HFFc6 (cell line): ENCODE measurements around the gene SPRY2. TPM values are rescaled to one million over a fixed set of nuclear protein-coding genes. Genes with fewer than 3 reads are reported as not detected.
A peak's percentile ranks its signal among the peaks of the same experiment; 100 is the strongest.

Experiments
- DNase-seq: peaks from one replicate; pipeline ENCODE4 v3.0.0-alpha.2; 2018
- H3K27ac Mint-ChIP-seq: 2 replicates; pipeline ENCODE4 v1.8.0; 2020; ENCODE audit warnings: mild to moderate bottlenecking, mixed read lengths
- H3K27me3 Mint-ChIP-seq: 2 replicates; pipeline ENCODE4 v1.8.0; 2021; ENCODE audit warnings: mild to moderate bottlenecking, moderate library complexity, mixed read lengths; ENCODE audit not compliant: insufficient read depth
- H3K36me3 Mint-ChIP-seq: 2 replicates; pipeline ENCODE4 v1.8.0; 2021; ENCODE audit warnings: low read depth, mixed read lengths
- H3K4me1 Mint-ChIP-seq: 2 replicates; pipeline ENCODE4 v1.8.0; 2020; ENCODE audit warnings: low read depth, mixed read lengths
- H3K4me3 Mint-ChIP-seq: 2 replicates; pipeline ENCODE4 v1.8.0; 2020; ENCODE audit warnings: mild to moderate bottlenecking, moderate library complexity, mixed read lengths
- H3K9me3 Mint-ChIP-seq: 2 replicates; pipeline ENCODE4 v1.8.0; 2020; ENCODE audit warnings: mild to moderate bottlenecking, mixed read lengths
- total RNA-seq, 6 experiments: library from RNA; stranded (reverse); fragmentation: NEBNext Ultra II Directional; extraction: Animal tissue kit (Norgen Biotek cat#: 25700); gene quantifications; 2 replicates in 1 of 6; 3 replicates in 5 of 6; pipeline ENCODE4 v1.2.3, GENCODE V29; 2021
- TF ChIP-seq, protein P1 (sequence below): fragments of 200-600 bp; sonication (generic); IDR thresholded peaks from 2 replicates; pipeline ENCODE4 v1.5.0; 2021; ENCODE audit warnings: antibody characterized with exemption, mild to moderate bottlenecking

Gene SPRY2
- total RNA-seq, 6 experiments from 2014 or later = 33.9 to 42.5 (median 41.5) TPM

DNA sequence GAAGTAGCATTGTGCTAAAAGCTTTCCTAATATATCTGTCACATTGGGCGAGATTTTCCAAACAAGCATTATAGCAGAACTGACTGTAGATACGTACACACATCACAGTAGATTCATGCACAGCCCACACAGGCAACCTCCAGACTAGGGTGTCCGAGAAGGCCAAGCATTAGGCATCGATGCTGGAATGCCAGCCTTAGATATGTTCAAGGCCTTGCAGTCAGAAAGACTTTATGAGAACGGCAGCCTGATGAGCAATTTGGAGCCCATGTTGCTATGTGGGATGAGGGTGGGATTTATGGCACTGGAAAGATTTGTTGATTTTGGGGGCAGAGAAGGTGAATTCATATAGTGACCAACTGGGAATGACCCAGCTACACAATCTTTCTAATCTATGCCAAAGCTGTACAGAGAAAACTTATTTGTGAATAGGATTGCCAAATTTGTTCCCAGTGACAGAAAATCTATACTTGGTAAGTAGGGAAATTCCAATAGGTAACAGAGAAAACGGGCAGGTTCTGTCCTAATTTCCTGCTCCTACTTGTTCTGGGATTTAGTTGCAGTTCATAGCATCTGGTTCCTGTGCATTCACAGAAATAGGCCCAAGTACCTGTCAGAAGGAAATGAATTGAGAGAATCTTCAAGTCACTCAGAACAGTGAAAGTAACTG, 31.0 kb upstream of the SPRY2 start:
- Mint-ChIP-seq H3K36me3 (no peaks in the 10 kb centered on the region), H3K4me3 (no peak overlapping the region), H3K27me3 (peaks cover 5% of the 10 kb centered on the region), H3K9me3 (no peaks in the 10 kb centered on the region), H3K27ac (no peak overlapping the region), H3K4me1 (no peaks in the 10 kb centered on the region)
- DNase-seq = no peak
- TF ChIP-seq, protein P1, sequence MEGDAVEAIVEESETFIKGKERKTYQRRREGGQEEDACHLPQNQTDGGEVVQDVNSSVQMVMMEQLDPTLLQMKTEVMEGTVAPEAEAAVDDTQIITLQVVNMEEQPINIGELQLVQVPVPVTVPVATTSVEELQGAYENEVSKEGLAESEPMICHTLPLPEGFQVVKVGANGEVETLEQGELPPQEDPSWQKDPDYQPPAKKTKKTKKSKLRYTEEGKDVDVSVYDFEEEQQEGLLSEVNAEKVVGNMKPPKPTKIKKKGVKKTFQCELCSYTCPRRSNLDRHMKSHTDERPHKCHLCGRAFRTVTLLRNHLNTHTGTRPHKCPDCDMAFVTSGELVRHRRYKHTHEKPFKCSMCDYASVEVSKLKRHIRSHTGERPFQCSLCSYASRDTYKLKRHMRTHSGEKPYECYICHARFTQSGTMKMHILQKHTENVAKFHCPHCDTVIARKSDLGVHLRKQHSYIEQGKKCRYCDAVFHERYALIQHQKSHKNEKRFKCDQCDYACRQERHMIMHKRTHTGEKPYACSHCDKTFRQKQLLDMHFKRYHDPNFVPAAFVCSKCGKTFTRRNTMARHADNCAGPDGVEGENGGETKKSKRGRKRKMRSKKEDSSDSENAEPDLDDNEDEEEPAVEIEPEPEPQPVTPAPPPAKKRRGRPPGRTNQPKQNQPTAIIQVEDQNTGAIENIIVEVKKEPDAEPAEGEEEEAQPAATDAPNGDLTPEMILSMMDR = no peak

DNA sequence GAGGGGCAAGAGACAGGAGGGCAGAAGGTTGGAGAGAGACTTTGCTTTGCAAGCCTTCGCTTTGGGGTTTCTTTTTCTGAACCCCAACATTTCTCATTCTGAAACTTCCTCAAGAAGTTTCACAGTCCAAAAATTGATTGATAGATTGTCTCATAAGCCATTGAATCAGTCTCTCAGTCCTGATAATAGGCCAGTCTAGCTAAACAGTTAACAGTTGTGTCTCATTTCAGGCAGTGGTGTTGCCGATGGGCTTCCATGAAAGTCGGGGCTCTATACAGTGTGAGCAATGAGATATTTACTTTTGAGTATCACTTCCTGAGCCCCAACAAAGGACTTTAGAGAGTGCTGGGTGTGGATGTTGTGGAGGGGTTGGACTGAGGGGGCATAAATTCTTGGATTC, 26.5 kb upstream of the SPRY2 start:
- TF ChIP-seq, protein P1 = no peak
- Mint-ChIP-seq H3K4me3 (no peak overlapping the region), H3K36me3 (no peaks in the 10 kb centered on the region), H3K27ac (no peak overlapping the region), H3K27me3 (peaks cover 5% of the 10 kb centered on the region), H3K9me3 (no peaks in the 10 kb centered on the region), H3K4me1 (peaks cover 10% of the 10 kb centered on the region)
- DNase-seq = no peak

DNA sequence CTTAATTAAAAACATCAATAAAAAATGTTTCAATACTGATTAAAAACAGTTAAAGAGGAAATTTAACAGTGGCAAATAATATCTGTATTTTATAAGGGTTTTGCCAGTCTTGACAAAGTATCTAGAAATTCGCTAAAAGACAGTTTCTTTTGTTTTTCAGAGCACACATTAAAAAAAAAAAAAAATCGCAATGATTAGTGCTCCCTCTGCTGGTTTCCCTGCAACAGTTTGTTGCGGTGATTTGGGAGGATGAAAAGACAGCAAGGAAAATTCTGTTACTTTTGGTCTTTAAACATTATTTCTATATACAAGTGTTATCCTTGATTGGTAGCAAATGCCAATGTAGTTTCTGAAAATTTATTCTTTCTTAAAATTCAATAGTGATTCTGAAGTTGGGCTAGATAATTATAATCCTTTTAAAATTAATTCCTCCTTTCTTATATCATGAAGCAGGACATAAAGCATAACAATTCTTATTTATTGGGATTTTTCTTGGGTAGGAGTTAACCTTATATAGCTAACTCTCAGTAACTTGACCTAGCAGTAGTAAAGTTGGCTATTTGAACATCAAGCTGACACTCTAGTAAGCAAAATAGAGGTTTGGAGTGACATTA, 23.1 kb upstream of the SPRY2 start:
- TF ChIP-seq, protein P1 = peak; percentile 92
- peaks cover 31% of the 10 kb centered on the region for H3K4me1 Mint-ChIP-seq
- H3K27ac Mint-ChIP-seq = no peak overlapping the region
- no peak overlapping the region; the same call in 1 of the 2 replicates for H3K4me3 Mint-ChIP-seq
- H3K9me3 Mint-ChIP-seq = no peaks in the 10 kb centered on the region
- no peaks in the 10 kb centered on the region for H3K36me3 Mint-ChIP-seq
- H3K27me3 Mint-ChIP-seq = peaks cover 3% of the 10 kb centered on the region; the same call in 1 of the 2 replicates
- no peak for DNase-seq

DNA sequence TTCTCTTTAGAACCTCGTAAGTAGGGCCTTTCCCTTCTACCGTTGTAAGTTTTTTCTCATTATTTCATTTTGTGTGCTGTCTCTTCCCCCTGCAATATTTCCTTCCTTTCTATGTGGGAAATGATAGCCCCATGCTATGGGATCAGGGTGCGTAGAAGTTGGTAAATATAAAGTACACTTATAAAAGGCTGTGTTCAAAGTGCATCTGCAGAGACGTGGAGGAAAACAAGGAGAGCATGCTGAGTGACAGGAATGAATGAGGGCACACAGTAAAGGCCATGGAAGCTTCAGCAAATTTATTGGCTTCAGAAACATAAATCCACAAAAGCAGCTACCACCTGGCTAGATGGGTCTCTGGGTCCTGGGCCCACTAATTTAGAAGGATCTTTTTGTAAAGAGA, 21.6 kb upstream of the SPRY2 start:
- Mint-ChIP-seq H3K27ac (no peak overlapping the region), H3K9me3 (no peaks in the 10 kb centered on the region), H3K27me3 (no peaks in the 10 kb centered on the region), H3K4me1 (peaks cover 31% of the 10 kb centered on the region), H3K4me3 (no peak overlapping the region), H3K36me3 (no peaks in the 10 kb centered on the region)
- no peak for DNase-seq
- TF ChIP-seq, protein P1 = no peak

DNA sequence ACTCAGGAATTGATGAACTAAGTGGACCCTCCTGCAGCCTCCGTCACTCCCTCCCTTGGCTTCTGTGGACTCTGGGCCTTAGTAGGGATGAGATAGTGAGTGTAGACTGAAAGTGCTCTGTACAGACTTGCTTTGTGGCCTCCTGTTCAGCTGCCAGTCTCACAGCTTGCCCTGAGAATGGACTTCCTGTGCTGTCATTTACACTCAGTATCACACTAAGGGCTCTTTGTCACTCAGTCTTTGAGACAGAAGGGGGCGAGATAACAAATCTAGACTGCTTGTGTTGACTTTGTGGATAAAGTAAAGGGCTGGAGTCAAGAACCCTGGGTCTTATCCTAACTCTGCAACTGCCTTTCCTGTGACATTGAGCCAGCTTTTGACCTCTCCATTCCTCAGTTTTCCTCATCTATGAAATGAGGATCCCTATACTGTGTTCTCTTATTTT, 21.0 kb upstream of the SPRY2 start:
- H3K4me3 Mint-ChIP-seq = no peak overlapping the region
- H3K36me3 Mint-ChIP-seq = no peaks in the 10 kb centered on the region
- H3K27me3 Mint-ChIP-seq = no peaks in the 10 kb centered on the region
- TF ChIP-seq, protein P1 = no peak
- no peak overlapping the region for H3K27ac Mint-ChIP-seq
- peaks cover 31% of the 10 kb centered on the region for H3K4me1 Mint-ChIP-seq
- no peaks in the 10 kb centered on the region for H3K9me3 Mint-ChIP-seq
- no peak for DNase-seq
